ENCODE measurements around the gene CCDC88B.
"Not testable (repeated sequence)": the region's sequence is repeated elsewhere in the genome, so short reads cannot be mapped to it uniquely, and the experiment has no call there.

Gene CCDC88B

DNA sequence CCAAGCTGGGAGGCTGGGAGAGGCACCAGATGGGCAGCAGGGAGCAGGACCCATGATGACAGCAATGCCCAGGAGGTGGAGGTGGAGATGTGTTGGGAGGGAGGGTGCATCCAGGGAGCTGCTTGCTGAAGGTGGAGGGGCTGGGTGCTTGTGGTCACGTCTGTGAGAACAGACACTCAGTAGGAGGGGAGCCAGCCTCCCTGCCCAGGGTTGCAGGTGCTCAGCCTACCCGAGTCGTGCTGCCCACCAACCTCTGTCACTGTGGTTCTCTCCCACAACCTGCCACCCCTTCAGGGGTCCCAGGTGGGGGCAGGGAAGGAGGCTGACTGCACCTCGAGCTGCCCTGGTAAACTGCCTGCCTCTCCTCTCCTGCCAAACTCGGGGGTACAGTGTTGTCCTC, 16.6 kb upstream of the CCDC88B start:
- no peak for TF ChIP-seq CTCF (conservative IDR thresholded peaks at IDR 0.05; ENCODE audit: control insufficient read depth, insufficient read depth, low read depth, low read length)
- H3K4me3 ChIP-seq (ENCODE audit: control insufficient read depth, low read depth, low read length) = no peak overlapping the region

GRCh38 chr11:64323984-64324383, 16.0 kb upstream of the CCDC88B start:
- not testable (repeated sequence) for DNase-seq (ENCODE audit: low read depth); H3K4me3 ChIP-seq (ENCODE audit: control insufficient read depth, low read depth, low read length)

More for the DNA sequence above, 16.6 kb upstream of the CCDC88B start:
- no peak for DNase-seq (ENCODE audit: low read depth)

GRCh38 chr11:64324692-64325469, 15.1 kb upstream of the CCDC88B start:
- H3K4me3 ChIP-seq (ENCODE audit: control insufficient read depth, low read depth, low read length) = no peak overlapping the region
- no peak for TF ChIP-seq CTCF (conservative IDR thresholded peaks at IDR 0.05; ENCODE audit: control insufficient read depth, insufficient read depth, low read depth, low read length)
- no peak for DNase-seq (ENCODE audit: low read depth)

GRCh38 chr11:64327375-64327774, 12.6 kb upstream of the CCDC88B start:
- H3K4me3 ChIP-seq (ENCODE audit: control insufficient read depth, low read depth, low read length) = no peak overlapping the region
- no peak for TF ChIP-seq CTCF (conservative IDR thresholded peaks at IDR 0.05; ENCODE audit: control insufficient read depth, insufficient read depth, low read depth, low read length)
- DNase-seq (ENCODE audit: low read depth) = no peak

DNA sequence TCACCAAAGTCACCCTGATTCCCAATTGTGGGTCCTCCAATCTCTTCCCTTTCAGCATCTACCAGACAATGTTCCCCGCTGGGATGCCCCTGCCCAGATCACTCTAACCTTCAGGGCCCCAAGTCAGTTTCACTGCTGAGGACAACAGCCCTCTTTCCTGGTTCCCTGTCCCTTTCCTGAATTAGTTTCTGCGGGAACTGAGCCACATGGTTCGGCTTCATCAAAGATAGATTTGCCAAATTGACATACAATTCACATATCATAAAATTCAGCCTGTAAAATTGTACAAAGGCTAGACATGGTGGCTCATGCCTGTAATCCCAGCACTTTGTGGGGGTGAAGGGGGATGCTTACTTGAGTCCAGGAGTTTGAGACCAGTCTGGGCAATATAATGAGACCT, 12.0 kb upstream of the CCDC88B start:
- H3K4me3 ChIP-seq (ENCODE audit: control insufficient read depth, low read depth, low read length) = no peak overlapping the region
- no peak for TF ChIP-seq CTCF (conservative IDR thresholded peaks at IDR 0.05; ENCODE audit: control insufficient read depth, insufficient read depth, low read depth, low read length)
- no peak for DNase-seq (ENCODE audit: low read depth)

DNA sequence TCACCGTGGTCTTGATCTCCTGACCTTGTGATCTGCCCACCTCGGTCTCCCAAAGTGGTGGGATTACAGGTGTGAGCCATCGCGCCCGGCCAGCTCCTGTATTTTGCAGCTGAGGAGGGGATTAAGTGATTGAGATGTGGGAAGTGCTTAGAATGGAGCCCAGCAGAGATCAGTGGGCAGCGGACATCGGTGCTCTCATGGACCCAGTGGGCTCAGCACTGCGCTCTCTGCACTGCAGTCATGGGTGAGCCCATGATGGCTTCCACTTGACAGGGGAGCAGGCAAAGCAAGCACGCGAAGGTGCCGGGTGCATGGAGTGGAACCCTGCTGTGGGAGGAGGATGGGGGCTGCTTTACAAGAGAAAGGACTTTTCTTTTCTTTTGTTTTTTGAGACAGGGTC, 9.1 kb upstream of the CCDC88B start:
- TF ChIP-seq CTCF (conservative IDR thresholded peaks at IDR 0.05; ENCODE audit: control insufficient read depth, insufficient read depth, low read depth, low read length) = no peak
- no peak for DNase-seq (ENCODE audit: low read depth)
- H3K4me3 ChIP-seq (ENCODE audit: control insufficient read depth, low read depth, low read length) = no peak overlapping the region

DNA sequence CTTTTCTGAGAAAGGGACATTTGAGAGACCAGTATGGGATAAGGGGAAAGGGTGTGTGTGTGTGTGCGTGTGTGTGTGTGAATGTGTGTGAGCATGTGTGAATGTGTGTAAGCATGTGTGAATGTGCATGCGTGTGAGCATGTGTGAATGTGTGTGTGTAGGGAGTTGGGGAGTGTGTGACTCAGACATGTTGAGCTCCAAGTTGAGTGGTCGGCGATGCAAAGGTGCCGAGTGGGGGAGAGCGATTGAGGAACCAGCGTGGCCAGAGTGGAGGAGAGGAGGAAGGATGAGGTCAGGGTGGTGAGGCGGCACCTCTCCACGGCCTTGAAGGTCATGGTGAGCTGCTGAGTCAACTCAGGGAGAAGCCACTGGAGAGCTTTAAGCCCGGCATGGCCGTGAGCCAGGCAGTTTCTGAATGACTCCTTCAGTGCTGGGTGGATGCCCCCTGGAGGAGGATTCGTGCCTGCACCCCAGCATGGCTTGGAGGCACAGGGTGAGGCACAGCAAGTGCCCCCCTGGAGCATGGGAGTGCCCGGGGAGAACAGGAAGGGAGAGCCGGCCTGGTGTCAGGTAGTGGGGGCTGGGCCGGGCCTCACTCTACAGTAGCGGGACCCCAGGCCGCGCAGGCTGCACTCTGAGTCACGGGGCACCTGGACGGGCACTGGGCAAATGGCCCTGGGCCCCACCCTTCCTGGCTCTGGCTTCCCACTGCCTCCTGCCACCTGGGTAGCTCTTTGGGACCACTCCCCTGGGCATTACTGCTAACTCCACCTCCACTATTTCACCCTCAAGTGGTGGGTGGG, 8.2 kb upstream of the CCDC88B start:
- H3K4me3 ChIP-seq (ENCODE audit: control insufficient read depth, low read depth, low read length) = no peak overlapping the region
- peak; percentile 77 for TF ChIP-seq CTCF (conservative IDR thresholded peaks at IDR 0.05; ENCODE audit: control insufficient read depth, insufficient read depth, low read depth, low read length)
- DNase-seq (ENCODE audit: low read depth) = peak; percentile 95
